ENCODE data around the gene ZFYVE1. TPM values are rescaled to one million over a fixed set of nuclear protein-coding genes. Genes with fewer than 3 reads are reported as not detected.
A peak's percentile ranks its signal among the peaks of the same experiment; 100 is the strongest.

ZFYVE1 gene
- total and polyA plus RNA-seq, 10 of the 15 experiments (the other 5 are each of a cell fraction or from before 2014, with no cell fraction given): 1.2 to 13.3 (median 6.4) TPM

GRCh38 chr14:73058224-73058921 lies 31.5 kb upstream of the ZFYVE1 start, which contains the start of gene RBM25 (continued):
- TF ChIP-seq SMARCA5 (IDR thresholded peaks at IDR 0.05) (no peak), BMI1 (IDR thresholded peaks at IDR 0.05; ENCODE audit: borderline replicate concordance) (no peak), SIX5 (IDR thresholded peaks at IDR 0.05; ENCODE audit: low read depth, low read length, severe bottlenecking) (peak; percentile 54), SUZ12 (IDR thresholded peaks at IDR 0.05; ENCODE audit: unreplicated experiment) (no peak), SKIL (IDR thresholded peaks at IDR 0.05; ENCODE audit: low read depth, poor library complexity, severe bottlenecking) (peak; percentile 85), MTA3 (IDR thresholded peaks at IDR 0.05; ENCODE audit: borderline replicate concordance, low read length) (no peak; the same call in 1 of the 2 replicates), USF2 (IDR thresholded peaks at IDR 0.05; ENCODE audit: borderline replicate concordance, low read depth, low read length) (no peak), SRF (IDR thresholded peaks at IDR 0.05; ENCODE audit: low read depth in 2 of 2, low read length in 2 of 2) (0 out of 4 replicates have a peak, but pooled peaks of 1 of the 2 experiments have one; percentile 7), EZH2 (IDR thresholded peaks at IDR 0.05; ENCODE audit: borderline replicate concordance, control insufficient read depth, low read depth, low read length) (no peak), HDAC6 (IDR thresholded peaks at IDR 0.05; ENCODE audit: unreplicated experiment) (peak; percentile 81), ELK1 (IDR thresholded peaks at IDR 0.05; ENCODE audit: low read depth, low read length) (peak; percentile 68), ZBTB11 (CRISPR knock-in tag; IDR thresholded peaks at IDR 0.05) (no peak), RFX5 (IDR thresholded peaks at IDR 0.05; ENCODE audit: low read depth, low read length) (0 out of 2 replicates have a peak, but pooled peaks have one; percentile 11), ZNF207 (IDR thresholded peaks at IDR 0.05; ENCODE audit: borderline replicate concordance) (peak; percentile 90), CBX3 (IDR thresholded peaks at IDR 0.05; ENCODE audit: borderline replicate concordance, low read depth) (no peak), RCOR1 (conservative IDR thresholded peaks at IDR 0.05; ENCODE audit: low read depth, low read length) (0 out of 2 replicates have a peak, but pooled peaks have one; percentile 45), YY1 (IDR thresholded peaks at IDR 0.05; ENCODE audit: low read depth, low read length) (peak; percentile 98), SMAD1 (IDR thresholded peaks at IDR 0.05; ENCODE audit: low read depth, partially characterized antibody) (no peak), RELB (IDR thresholded peaks at IDR 0.05; ENCODE audit: low read depth) (peak; percentile 87), SREBF1 (IDR thresholded peaks at IDR 0.05; ENCODE audit: low read length) (no peak), POLR2AphosphoS5 (IDR thresholded peaks at IDR 0.05; ENCODE audit: low read length) (peak; percentile 99)

All from GM12878 (cell line).